SK-N-SH (cell line): ENCODE results near the gene PAQR5. TPM values are rescaled to one million over a fixed set of nuclear protein-coding genes. Genes with fewer than 3 reads are reported as not detected.

ENCODE experiments used
- CTCF ChIA-PET: fragments of 300-600, 350-600 bp; formaldehyde crosslinking; extraction: SDS; loops from one replicate; lab custom pipeline; 2021; lab: Yijun Ruan, JAX
- POLR2A ChIA-PET: fragments of 350-600 bp; sonication (Branson Sonifier 250); formaldehyde crosslinking; extraction: SDS; loops from one replicate; lab custom pipeline; 2020; ENCODE audit warnings: antibody characterized with exemption, inconsistent platforms; lab: Yijun Ruan, JAX
- DNase-seq: peaks from one replicate; pipeline ENCODE4 v3.0.0; 2012
- H2AFZ ChIP-seq: fragments of 200-600 bp; sonication (generic); 2 replicates; pipeline ENCODE4 v1.8.1; 2016; ENCODE audit warnings: antibody characterized with exemption, mild to moderate bottlenecking, low read depth
- H3F3A ChIP-seq: fragments of 200-600 bp; sonication (generic); replicated peaks from 2 replicates; pipeline ENCODE3; 2016; ENCODE audit warnings: antibody characterized with exemption, mild to moderate bottlenecking; ENCODE audit not compliant: insufficient read depth
- H3K27ac ChIP-seq, 2 experiments: fragments of 200-500 bp in 1 of 2; fragments of 200-600 bp in 1 of 2; sonication (Bioruptor generic) in 1 of 2; sonication (generic), shearing (Covaris generic) in 1 of 2; 2 replicates each; pipeline versions ENCODE4 v1.5.1 to v1.6.1; 2014 to 2016; ENCODE audit warnings: low read depth in 2 of 2, inconsistent platforms in 1 of 2, low read length in 1 of 2, mild to moderate bottlenecking in 1 of 2, mixed read lengths in 1 of 2
- H3K27me3 ChIP-seq: fragments of 200-600 bp; sonication (generic), shearing (Covaris generic); 2 replicates; pipeline ENCODE4 v1.6.1; 2016; ENCODE audit warnings: mixed run types; ENCODE audit not compliant: insufficient read depth
- H3K36me3 ChIP-seq, 2 experiments: fragments of 200-500 bp in 1 of 2; fragments of 200-600 bp in 1 of 2; sonication (Bioruptor generic) in 1 of 2; sonication (generic) in 1 of 2; replicated peaks in 1 of 2; 2 replicates each; pipeline versions ENCODE3 to v1.5.1; 2014 to 2016; ENCODE audit warnings: low read length in 1 of 2, mild to moderate bottlenecking in 1 of 2; ENCODE audit not compliant: insufficient read depth in 2 of 2, control insufficient read depth in 1 of 2
- H3K4me1 ChIP-seq, 2 experiments: fragments of 200-500 bp in 1 of 2; fragments of 200-600 bp in 1 of 2; sonication (Bioruptor generic) in 1 of 2; sonication (generic), shearing (Covaris generic) in 1 of 2; 2 replicates each; pipeline versions ENCODE4 v1.5.1 to v1.6.1; 2014 to 2016; ENCODE audit warnings: low read depth in 1 of 2, low read length in 1 of 2, mixed run types in 1 of 2; ENCODE audit not compliant: insufficient read depth in 2 of 2, control insufficient read depth in 1 of 2
- H3K4me2 ChIP-seq: fragments of 200-600 bp; sonication (generic), shearing (Covaris generic); 2 replicates; pipeline ENCODE4 v1.6.1; 2017; ENCODE audit warnings: mixed run types
- H3K4me3 ChIP-seq, 2 experiments: fragments of 200-500 bp in 1 of 2; fragments of 200-600 bp in 1 of 2; sonication (Bioruptor generic) in 1 of 2; sonication (generic), shearing (Covaris generic) in 1 of 2; 2 replicates each; pipeline versions ENCODE4 v1.5.1 to v1.8.1; 2014 to 2016; ENCODE audit warnings: low read depth in 2 of 2, inconsistent platforms in 1 of 2, low read length in 1 of 2, mild to moderate bottlenecking in 1 of 2, mixed read lengths in 1 of 2, moderate library complexity in 1 of 2
- H3K79me2 ChIP-seq: fragments of 200-600 bp; sonication (generic); 2 replicates; pipeline ENCODE4 v1.8.1; 2017; ENCODE audit warnings: mild to moderate bottlenecking; ENCODE audit not compliant: insufficient read depth
- H3K9ac ChIP-seq: fragments of 200-600 bp; sonication (generic); 2 replicates; pipeline ENCODE4 v1.6.1; 2017; ENCODE audit warnings: mixed run types
- H3K9me2 ChIP-seq: fragments of 200-600 bp; sonication (generic); 2 replicates; pipeline ENCODE4 v1.6.1; 2017; ENCODE audit warnings: mixed run types
- H3K9me3 ChIP-seq: fragments of 200-600 bp; sonication (generic); 2 replicates; pipeline ENCODE4 v1.6.1; 2017; ENCODE audit warnings: mixed run types, mild to moderate bottlenecking, moderate library complexity
- H4K20me1 ChIP-seq: fragments of 200-600 bp; sonication (generic); 2 replicates; pipeline ENCODE4 v1.6.1; 2017; ENCODE audit warnings: mild to moderate bottlenecking, mixed run types; ENCODE audit not compliant: insufficient read depth
- EZH2phosphoT487 ChIP-seq: fragments of 200-600 bp; sonication (generic); IDR thresholded peaks from 2 replicates; pipeline ENCODE4 v1.6.1; 2017; ENCODE audit warnings: low read depth, mixed run types, mild to moderate bottlenecking, antibody characterized with exemption, moderate library complexity, borderline replicate concordance
- FOSL2 ChIP-seq: IDR thresholded peaks from 2 replicates; pipeline ENCODE4 v1.4.0; 2012; ENCODE audit warnings: low read depth, mild to moderate bottlenecking, moderate library complexity, borderline replicate concordance
- FOXM1 ChIP-seq: IDR thresholded peaks from 2 replicates; pipeline ENCODE4 v1.4.0; 2012; ENCODE audit warnings: low read depth, mild to moderate bottlenecking
- GATA2 ChIP-seq: sonication (generic); formaldehyde crosslinking; IDR thresholded peaks from 2 replicates; pipeline ENCODE4 v1.5.0; 2020; ENCODE audit warnings: mild to moderate bottlenecking, missing genetic modification reagents
- IRF3 ChIP-seq: fragments of 150-350 bp; IDR thresholded peaks from 2 replicates; pipeline ENCODE4 v1.6.1; 2016; ENCODE audit warnings: mild to moderate bottlenecking, low read depth, low read length
- JUND ChIP-seq: IDR thresholded peaks from 2 replicates; pipeline ENCODE4 v1.4.0; 2012
- MEF2A ChIP-seq: IDR thresholded peaks from 2 replicates; pipeline ENCODE4 v1.4.0; 2012; ENCODE audit warnings: low read depth, borderline replicate concordance
- POLR2AphosphoS5 ChIP-seq: IDR thresholded peaks from 2 replicates; pipeline ENCODE4 v1.6.1; 2012; ENCODE audit warnings: low read depth, low read length
- RXRA ChIP-seq: IDR thresholded peaks from 2 replicates; pipeline ENCODE4 v1.4.0; 2012; ENCODE audit warnings: low read depth, mild to moderate bottlenecking, borderline replicate concordance
- SMC3 ChIP-seq: IDR thresholded peaks from 2 replicates; pipeline ENCODE4 v1.6.1; 2012; ENCODE audit warnings: low read depth, low read length, improper control_type of control experiment
- TAF1 ChIP-seq: IDR thresholded peaks from 2 replicates; pipeline ENCODE4 v1.6.1; 2012; ENCODE audit warnings: low read depth, mild to moderate bottlenecking, low read length, moderate library complexity, borderline replicate concordance
- TEAD4 ChIP-seq: IDR thresholded peaks from 2 replicates; pipeline ENCODE4 v1.4.0; 2012; ENCODE audit warnings: mild to moderate bottlenecking, borderline replicate concordance; ENCODE audit not compliant: insufficient read depth
- WGBS: methylation state at CpG from one replicate; pipeline ENCODE4 v1.1.6; 2017; ENCODE audit warnings: low lambda C conversion rate; 5-methylcytosine and 5-hydroxymethylcytosine counted together
- polyA plus RNA-seq, 3 experiments: library from polyadenylated mRNA; depleted of rRNA; stranded (reverse); fragments of >200 nt; gene quantifications; 2 replicates each; pipeline ENCODE4 v1.2.3, GENCODE V29; 2012
- TF ChIP-seq, protein P1 (sequence below): IDR thresholded peaks from 2 replicates; pipeline ENCODE4 v1.4.0; 2012; ENCODE audit warnings: low read depth, borderline replicate concordance
- TF ChIP-seq, protein P2 (sequence below): IDR thresholded peaks from 2 replicates; pipeline ENCODE4 v1.6.1; 2012; ENCODE audit warnings: mild to moderate bottlenecking, low read depth, low read length, moderate library complexity

PAQR5 gene
- polyA plus RNA-seq, 1 of the 3 experiments (the other 2 are of a cell fraction): 3.9 TPM

DNA sequence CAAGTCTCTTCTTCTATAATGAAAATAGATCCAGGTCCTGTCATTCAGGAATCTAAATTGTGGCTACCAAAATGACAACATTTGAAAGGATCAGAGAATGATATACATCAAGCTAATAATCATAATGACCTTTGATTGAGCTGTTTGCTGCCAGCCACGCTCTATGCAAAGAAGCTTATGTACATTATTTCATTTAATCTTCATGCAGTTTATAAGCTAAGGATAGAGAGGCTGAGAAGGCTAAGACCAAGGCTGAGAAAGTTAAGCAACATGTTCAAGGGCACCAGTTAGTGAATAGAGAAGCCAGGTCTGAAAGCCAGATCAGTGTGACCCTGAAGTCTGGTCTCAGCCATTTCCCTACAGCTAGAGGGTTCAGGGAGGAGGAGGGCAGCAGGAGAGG lies 29.4 kb downstream of the PAQR5 start:
- DNase-seq: no peak
- Histone ChIP-seq H3F3A (no peaks in the 10 kb centered on the region), H3K4me2 (no peak overlapping the region), H2AFZ (no peak overlapping the region), H3K79me2 (no peaks in the 10 kb centered on the region)
- TF ChIP-seq GATA2 (CRISPR knock-in tag): no peak
- TF ChIP-seq, all 33 proteins: peak for 0
- peaks cover 0 to 4% of the 10 kb centered on the region in 2 experiments; a peak in 1 of 4 replicates for H3K4me1 ChIP-seq
- no peak overlapping the region for H3K9ac ChIP-seq
- CTCF ChIA-PET: interaction anchor here (1.4 kb wide), 1 partner anchor 17 kb away, joined by 3 read pairs; no protein-coding TSS in a partner anchor
- H3K36me3 ChIP-seq: no peaks in the 10 kb centered on the region
- no peaks in the 10 kb centered on the region for H4K20me1 ChIP-seq
- H3K4me3 ChIP-seq: no peak overlapping the region
- no peak overlapping the region for H3K27ac ChIP-seq
- 96% methylated on average over 1 of the region's 1 CpG for WGBS
- no peaks in the 10 kb centered on the region for H3K9me2 ChIP-seq
- no peaks in the 10 kb centered on the region for H3K27me3 ChIP-seq
- H3K9me3 ChIP-seq: no peaks in the 10 kb centered on the region
- POLR2A ChIA-PET: no interaction called here

GRCh38 chr15:69328739-69329138 lies 30.0 kb downstream of the PAQR5 start:
- Histone ChIP-seq H3K4me3 (no peak overlapping the region), H3K79me2 (no peaks in the 10 kb centered on the region), H2AFZ (no peak overlapping the region), H3F3A (no peaks in the 10 kb centered on the region), H3K36me3 (no peaks in the 10 kb centered on the region), H3K27me3 (no peaks in the 10 kb centered on the region), H3K4me2 (no peak overlapping the region), H3K9ac (no peak overlapping the region), H3K27ac (no peak overlapping the region), H3K4me1 (peaks cover 0 to 4% of the 10 kb centered on the region in 2 experiments; a peak in 1 of 4 replicates), H4K20me1 (no peaks in the 10 kb centered on the region), H3K9me3 (no peaks in the 10 kb centered on the region), H3K9me2 (no peaks in the 10 kb centered on the region)
- DNase-seq: no peak
- ChIA-PET POLR2A (no interaction called here), CTCF (no interaction called here)
- WGBS: 76% methylated on average over 5 of the region's 8 CpGs
- TF ChIP-seq FOXM1 (no peak), GATA2 (CRISPR knock-in tag) (no peak), MEF2A (no peak), RXRA (no peak), IRF3 (no peak), TAF1 (no peak)
- TF ChIP-seq, protein P1, sequence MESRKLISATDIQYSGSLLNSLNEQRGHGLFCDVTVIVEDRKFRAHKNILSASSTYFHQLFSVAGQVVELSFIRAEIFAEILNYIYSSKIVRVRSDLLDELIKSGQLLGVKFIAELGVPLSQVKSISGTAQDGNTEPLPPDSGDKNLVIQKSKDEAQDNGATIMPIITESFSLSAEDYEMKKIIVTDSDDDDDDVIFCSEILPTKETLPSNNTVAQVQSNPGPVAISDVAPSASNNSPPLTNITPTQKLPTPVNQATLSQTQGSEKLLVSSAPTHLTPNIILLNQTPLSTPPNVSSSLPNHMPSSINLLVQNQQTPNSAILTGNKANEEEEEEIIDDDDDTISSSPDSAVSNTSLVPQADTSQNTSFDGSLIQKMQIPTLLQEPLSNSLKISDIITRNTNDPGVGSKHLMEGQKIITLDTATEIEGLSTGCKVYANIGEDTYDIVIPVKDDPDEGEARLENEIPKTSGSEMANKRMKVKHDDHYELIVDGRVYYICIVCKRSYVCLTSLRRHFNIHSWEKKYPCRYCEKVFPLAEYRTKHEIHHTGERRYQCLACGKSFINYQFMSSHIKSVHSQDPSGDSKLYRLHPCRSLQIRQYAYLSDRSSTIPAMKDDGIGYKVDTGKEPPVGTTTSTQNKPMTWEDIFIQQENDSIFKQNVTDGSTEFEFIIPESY: no peak

DNA sequence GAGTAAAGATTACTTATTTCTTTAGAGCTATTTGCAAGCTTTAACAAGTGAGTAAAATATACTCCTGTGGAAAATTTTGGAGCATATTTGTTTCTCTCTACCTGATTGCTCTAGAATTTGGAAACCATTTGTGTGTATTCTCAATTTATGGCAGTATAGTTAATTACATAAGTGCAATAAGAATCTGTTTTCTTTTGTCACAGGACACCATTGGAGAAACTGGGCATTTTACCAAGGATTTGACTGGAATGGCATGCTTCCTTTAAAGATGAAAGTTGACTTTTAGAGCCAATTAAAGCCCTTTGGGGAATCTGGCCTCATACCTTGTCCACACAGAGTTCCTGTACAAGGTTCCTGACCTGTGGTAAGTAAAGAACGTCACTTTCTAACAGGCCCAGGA lies 38.4 kb downstream of the PAQR5 start:
- 30% methylated on average over 1 of the region's 1 CpG for WGBS
- Histone ChIP-seq H3K36me3 (no peaks in the 10 kb centered on the region), H3K27me3 (no peaks in the 10 kb centered on the region), H3K4me1 (no peaks in the 10 kb centered on the region), H4K20me1 (no peaks in the 10 kb centered on the region), H3K9ac (no peak overlapping the region), H3K4me3 (no peak overlapping the region), H2AFZ (no peak overlapping the region), H3K9me3 (peaks cover 4% of the 10 kb centered on the region; the same call in 1 of the 2 replicates), H3K79me2 (no peaks in the 10 kb centered on the region), H3K4me2 (no peak overlapping the region), H3F3A (no peaks in the 10 kb centered on the region), H3K27ac (no peak overlapping the region), H3K9me2 (no peaks in the 10 kb centered on the region)
- DNase-seq: no peak
- ChIA-PET CTCF (no interaction called here), POLR2A (interaction anchor here (0.6 kb wide), 1 partner anchor 72 kb away, joined by 3 read pairs; no protein-coding TSS in a partner anchor)
- TF ChIP-seq TEAD4: no peak
- TF ChIP-seq FOSL2: no peak
- TF ChIP-seq, protein P2, sequence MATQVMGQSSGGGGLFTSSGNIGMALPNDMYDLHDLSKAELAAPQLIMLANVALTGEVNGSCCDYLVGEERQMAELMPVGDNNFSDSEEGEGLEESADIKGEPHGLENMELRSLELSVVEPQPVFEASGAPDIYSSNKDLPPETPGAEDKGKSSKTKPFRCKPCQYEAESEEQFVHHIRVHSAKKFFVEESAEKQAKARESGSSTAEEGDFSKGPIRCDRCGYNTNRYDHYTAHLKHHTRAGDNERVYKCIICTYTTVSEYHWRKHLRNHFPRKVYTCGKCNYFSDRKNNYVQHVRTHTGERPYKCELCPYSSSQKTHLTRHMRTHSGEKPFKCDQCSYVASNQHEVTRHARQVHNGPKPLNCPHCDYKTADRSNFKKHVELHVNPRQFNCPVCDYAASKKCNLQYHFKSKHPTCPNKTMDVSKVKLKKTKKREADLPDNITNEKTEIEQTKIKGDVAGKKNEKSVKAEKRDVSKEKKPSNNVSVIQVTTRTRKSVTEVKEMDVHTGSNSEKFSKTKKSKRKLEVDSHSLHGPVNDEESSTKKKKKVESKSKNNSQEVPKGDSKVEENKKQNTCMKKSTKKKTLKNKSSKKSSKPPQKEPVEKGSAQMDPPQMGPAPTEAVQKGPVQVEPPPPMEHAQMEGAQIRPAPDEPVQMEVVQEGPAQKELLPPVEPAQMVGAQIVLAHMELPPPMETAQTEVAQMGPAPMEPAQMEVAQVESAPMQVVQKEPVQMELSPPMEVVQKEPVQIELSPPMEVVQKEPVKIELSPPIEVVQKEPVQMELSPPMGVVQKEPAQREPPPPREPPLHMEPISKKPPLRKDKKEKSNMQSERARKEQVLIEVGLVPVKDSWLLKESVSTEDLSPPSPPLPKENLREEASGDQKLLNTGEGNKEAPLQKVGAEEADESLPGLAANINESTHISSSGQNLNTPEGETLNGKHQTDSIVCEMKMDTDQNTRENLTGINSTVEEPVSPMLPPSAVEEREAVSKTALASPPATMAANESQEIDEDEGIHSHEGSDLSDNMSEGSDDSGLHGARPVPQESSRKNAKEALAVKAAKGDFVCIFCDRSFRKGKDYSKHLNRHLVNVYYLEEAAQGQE: no peak
- TF ChIP-seq TAF1: no peak
- TF ChIP-seq JUND: no peak
- no peak for TF ChIP-seq SMC3
- no peak for TF ChIP-seq POLR2AphosphoS5
- no peak for TF ChIP-seq EZH2phosphoT487
